HepG2 (cell line): ENCODE results near the gene IFNA8. TPM values are rescaled to one million over a fixed set of nuclear protein-coding genes. Genes with fewer than 3 reads are reported as not detected.

ENCODE experiments used
- ATAC-seq: fragments of 200-7000 bp; cut with Tn5 transposase; 3 replicates; pipeline ENCODE4 v1.9.1; 2020; ENCODE audit warnings: mild to moderate bottlenecking, moderate library complexity
- BruUV-seq: library from RNA; stranded (reverse); fragments of 400-500 nt; replicated peaks from 2 replicates; lab custom pipeline; 2021; lab: Mats Ljungman, UMichigan
- CTCF ChIA-PET: fragments of 300-600 bp; formaldehyde crosslinking; extraction: SDS; loops from one replicate; lab custom pipeline; 2021; ENCODE audit warnings: low total read pairs, inconsistent platforms, low intra/inter-chr PET ratio; lab: Yijun Ruan, JAX
- POLR2A ChIA-PET: fragments of 350-600 bp; sonication (Branson Sonifier 250); formaldehyde crosslinking; loops from one replicate; lab custom pipeline; 2020; ENCODE audit warnings: antibody characterized with exemption, inconsistent platforms; lab: Yijun Ruan, JAX
- DNase-seq: peaks from one replicate; pipeline ENCODE4 v3.0.0-alpha.2; 2015; ENCODE audit warnings: low spot score
- FAIRE-seq: peaks from 3 replicates; lab custom pipeline; 2011; peaks lifted over from hg19 to GRCh38; lab: Jason Lieb, UNC
- H2AFZ ChIP-seq: one replicate; pipeline ENCODE4 v1.6.1; 2011; ENCODE audit warnings: low read length, inconsistent platforms
- H3K27ac ChIP-seq: fragments of 300-600 bp; 3 replicates; pipeline ENCODE4 v1.8.0; 2011; ENCODE audit warnings: mixed run types, mild to moderate bottlenecking, mixed read lengths, low read length, inconsistent platforms; ENCODE audit not compliant: insufficient read depth; ENCODE audit errors: extremely low read length
- H3K27me3 ChIP-seq, 2 experiments: fragments of 200-600 bp in 1 of 2; 2 replicates in 1 of 2; 3 replicates in 1 of 2; pipeline versions ENCODE4 v1.6.0 to v1.8.0; 2011; ENCODE audit warnings: low read length in 2 of 2, mild to moderate bottlenecking in 2 of 2, moderate library complexity in 2 of 2, inconsistent platforms in 1 of 2; ENCODE audit not compliant: insufficient read depth in 2 of 2, control insufficient read depth in 1 of 2
- H3K36me3 ChIP-seq, 2 experiments: fragments of 200-600 bp in 1 of 2; replicated peaks in 1 of 2; 2 replicates in 1 of 2; 3 replicates in 1 of 2; pipeline versions ENCODE4 v1.5.1 to v1.8.0; 2011; ENCODE audit warnings: low read length in 2 of 2, inconsistent platforms in 1 of 2; ENCODE audit not compliant: insufficient read depth in 2 of 2, control insufficient read depth in 1 of 2
- H3K4me1 ChIP-seq: 2 replicates; pipeline ENCODE4 v1.5.1; 2012; ENCODE audit warnings: low read length, inconsistent platforms; ENCODE audit not compliant: insufficient read depth
- H3K4me2 ChIP-seq: 2 replicates; pipeline ENCODE4 v1.6.0; 2011; ENCODE audit warnings: low read depth, low read length, inconsistent platforms
- H3K4me3 ChIP-seq, 3 experiments: fragments of 200-600 bp in 1 of 3; sonication (generic), shearing (Covaris generic) in 1 of 3; replicated peaks in 1 of 3; 2 replicates each; pipeline ENCODE4 v1.5.1; 2011 to 2016; ENCODE audit warnings: low read length in 3 of 3, inconsistent platforms in 2 of 3, low read depth in 2 of 3, mild to moderate bottlenecking in 2 of 3, control low read depth in 1 of 3, mixed read lengths in 1 of 3; ENCODE audit not compliant: insufficient read depth in 1 of 3
- H3K79me2 ChIP-seq: one replicate; pipeline ENCODE4 v1.6.1; 2011; ENCODE audit warnings: low read length, inconsistent platforms; ENCODE audit not compliant: insufficient read depth
- H3K9ac ChIP-seq: 2 replicates; pipeline ENCODE4 v1.6.0; 2011; ENCODE audit warnings: mild to moderate bottlenecking, low read depth, low read length, inconsistent platforms; ENCODE audit not compliant: insufficient read depth
- H3K9me3 ChIP-seq: 2 replicates; pipeline ENCODE4 v1.5.1; 2012; ENCODE audit warnings: mild to moderate bottlenecking, low read length
- H4K20me1 ChIP-seq: 2 replicates; pipeline ENCODE4 v1.6.0; 2011; ENCODE audit warnings: inconsistent platforms, mild to moderate bottlenecking, low read length, moderate library complexity; ENCODE audit not compliant: insufficient read depth
- ARNT2 ChIP-seq: sonication (generic); formaldehyde crosslinking; IDR thresholded peaks from 2 replicates; pipeline ENCODE4 v1.8.0; 2022; ENCODE audit warnings: mild to moderate bottlenecking, low read depth, missing genetic modification reagents, moderate library complexity
- NAIF1 ChIP-seq: sonication (generic); formaldehyde crosslinking; IDR thresholded peaks from 2 replicates; pipeline ENCODE4 v1.5.0; 2020; ENCODE audit warnings: mild to moderate bottlenecking, missing genetic modification reagents, borderline replicate concordance
- NR1H2 ChIP-seq: sonication (generic); formaldehyde crosslinking; IDR thresholded peaks from 2 replicates; pipeline ENCODE4 v1.8.1; 2022; ENCODE audit warnings: low read depth, missing genetic modification reagents, borderline replicate concordance
- SOX13 ChIP-seq, 3 experiments: fragments of 450-650 bp in 1 of 3; sonication (generic) in 1 of 3; formaldehyde crosslinking in 1 of 3; IDR thresholded peaks in 2 of 3; conservative IDR thresholded peaks in 1 of 3; 2 replicates each; pipeline versions ENCODE4 v1.5.0 to v1.6.1; 2016 to 2020; ENCODE audit warnings: antibody characterized with exemption in 1 of 3, mild to moderate bottlenecking in 1 of 3, missing compliant biosample characterization in 1 of 3, missing genetic modification reagents in 1 of 3, moderate library complexity in 1 of 3
- WGBS: methylation state at CpG from one replicate; pipeline ENCODE4 v1.1.6; 2017; ENCODE audit warnings: low lambda C conversion rate; 5-methylcytosine and 5-hydroxymethylcytosine counted together
- in situ Hi-C: cut with HindIII; loops from 2 replicates; pipeline ENCODE4 v1.10.0; 2017; ENCODE audit warnings: low pct_unique_long_range_greater_than_20kb; ENCODE audit not compliant: extremely low pct_ligation_motif_present
- intact Hi-C: fragments of 100-400 bp; cut with micrococcal nuclease; formaldehyde crosslinking; loops from one replicate; pipeline ENCODE4 v1.10.0; 2022; ENCODE audit not compliant: unreplicated experiment
- polyA plus RNA-seq, 8 experiments: library from polyadenylated mRNA; depleted of rRNA in 3 of 8; stranded (reverse) in 7 of 8; unstranded in 1 of 8; fragments of >200 nt; fragmentation: Illumina TruSeq in 4 of 8; extraction: Trizol in 4 of 8; gene quantifications; 2 replicates each; pipeline versions ENCODE4 v1.2.1 to v1.2.3, GENCODE V29; 2011 to 2016; ENCODE audit warnings: low read depth in 4 of 8, missing spikeins in 1 of 8, mixed read lengths in 1 of 8; ENCODE audit not compliant: insufficient read depth in 1 of 8
- total RNA-seq, 5 experiments: library from RNA; depleted of rRNA; stranded (reverse); fragments of >200 nt; fragmentation: Illumina TruSeq; extraction: Trizol; gene quantifications; 2 replicates each; pipeline ENCODE4 v1.2.3, GENCODE V29; 2016; ENCODE audit warnings: low read depth in 1 of 5
- TF ChIP-seq, protein P1 (sequence below): sonication (generic); formaldehyde crosslinking; IDR thresholded peaks from 2 replicates; pipeline ENCODE4 v1.8.0; 2022; ENCODE audit warnings: mild to moderate bottlenecking, missing genetic modification reagents, moderate library complexity

The IFNA8 gene
- total and polyA plus RNA-seq, 2 of the 13 experiments (the other 11 are each of a cell fraction or from before 2014, with no cell fraction given): not detected

DNA sequence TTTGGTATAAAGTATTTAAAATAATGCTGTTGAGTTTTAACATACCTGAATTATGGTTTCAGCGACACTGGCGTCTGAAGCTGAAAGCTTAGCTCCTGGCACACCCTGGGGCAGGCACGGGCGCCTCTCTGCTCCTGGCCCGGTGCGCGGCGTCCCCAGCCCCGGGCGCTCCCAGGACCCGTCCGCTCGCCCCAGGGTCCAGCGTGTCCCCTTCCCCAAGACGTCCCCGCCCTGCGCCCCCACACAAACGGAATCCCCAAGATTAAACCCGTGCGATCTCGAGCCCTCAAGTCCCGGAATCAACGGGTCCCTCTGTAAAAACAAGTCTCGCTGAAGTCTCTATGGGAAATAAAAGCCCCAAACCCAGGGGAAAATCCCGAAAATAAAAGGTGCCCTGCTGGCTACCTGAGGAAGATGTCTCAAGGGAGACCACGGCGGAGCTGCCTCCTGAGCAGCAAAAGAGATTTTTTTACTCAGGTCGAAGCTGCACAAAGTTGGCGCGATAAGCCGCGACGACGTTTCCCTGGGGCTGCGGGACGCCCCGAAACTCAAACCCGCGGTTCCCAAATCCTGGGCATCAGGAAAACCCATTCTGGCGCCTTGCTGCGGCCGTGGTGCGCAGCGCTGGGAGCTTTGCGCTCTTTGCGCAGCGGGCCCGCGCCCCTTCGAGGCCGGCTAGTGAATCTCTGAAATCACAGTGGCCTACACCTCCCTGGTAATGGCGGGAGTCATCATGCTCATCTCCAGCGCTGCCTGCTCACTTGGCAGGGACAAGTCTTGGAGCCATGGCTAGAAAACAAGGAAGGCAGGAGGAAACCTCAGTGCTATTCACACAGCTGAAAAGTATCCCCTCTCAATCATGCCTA, 6.3 kb upstream of the IFNA8 start (continued):
- TF ChIP-seq SOX13 (IDR thresholded peaks at IDR 0.05) (no peak), SOX13 (CRISPR knock-in tag; conservative IDR thresholded peaks at IDR 0.05 in 1 of 2, IDR thresholded peaks at IDR 0.05 in 1 of 2) (no peak), ARNT2 (CRISPR knock-in tag) (no peak), NAIF1 (CRISPR knock-in tag) (peak; percentile 97)
- TF ChIP-seq, protein P1, sequence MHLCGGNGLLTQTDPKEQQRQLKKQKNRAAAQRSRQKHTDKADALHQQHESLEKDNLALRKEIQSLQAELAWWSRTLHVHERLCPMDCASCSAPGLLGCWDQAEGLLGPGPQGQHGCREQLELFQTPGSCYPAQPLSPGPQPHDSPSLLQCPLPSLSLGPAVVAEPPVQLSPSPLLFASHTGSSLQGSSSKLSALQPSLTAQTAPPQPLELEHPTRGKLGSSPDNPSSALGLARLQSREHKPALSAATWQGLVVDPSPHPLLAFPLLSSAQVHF (CRISPR knock-in tag): no peak

DNA sequence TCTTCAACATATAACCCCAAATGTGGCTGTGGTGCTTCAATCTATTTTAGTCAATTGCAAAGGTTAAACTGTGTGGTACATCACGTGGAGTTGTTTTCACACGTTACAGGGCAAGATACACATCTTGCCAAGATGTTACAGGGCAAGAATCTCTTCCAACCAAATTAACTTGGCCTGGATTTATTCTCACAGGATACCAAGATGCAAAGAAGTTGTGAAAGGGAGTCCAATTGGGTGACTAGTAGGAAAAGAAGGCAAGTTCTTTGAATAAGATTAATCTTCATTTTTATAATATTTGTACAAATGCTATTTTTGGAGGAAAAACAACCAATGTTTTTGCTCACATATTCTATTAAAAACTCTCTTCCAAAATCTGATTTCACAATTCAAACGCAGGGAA, 4.8 kb upstream of the IFNA8 start:
- Histone ChIP-seq H3K36me3 (no peaks in the 10 kb centered on the region), H3K27ac (no peak overlapping the region), H3K9ac (no peak overlapping the region), H3K4me3 (no peak overlapping the region), H3K9me3 (no peaks in the 10 kb centered on the region), H3K79me2 (no peaks in the 10 kb centered on the region), H3K4me1 (no peaks in the 10 kb centered on the region), H4K20me1 (no peaks in the 10 kb centered on the region), H3K4me2 (no peak overlapping the region), H3K27me3 (no peaks in the 10 kb centered on the region), H2AFZ (no peak overlapping the region)
- ATAC-seq (no peak), FAIRE-seq (no peak), DNase-seq (no peak)
- TF ChIP-seq NR1H2: no peak
- ChIA-PET CTCF (no interaction called here), POLR2A (no interaction called here)
- intact Hi-C loops: no loop called here
- in situ Hi-C loops: no loop called here
- BruUV-seq: no TSS peak
- 0% methylated on average over 3 of the region's 3 CpGs for WGBS
